Measurements from ENCODE around the gene RAX.

DNA sequence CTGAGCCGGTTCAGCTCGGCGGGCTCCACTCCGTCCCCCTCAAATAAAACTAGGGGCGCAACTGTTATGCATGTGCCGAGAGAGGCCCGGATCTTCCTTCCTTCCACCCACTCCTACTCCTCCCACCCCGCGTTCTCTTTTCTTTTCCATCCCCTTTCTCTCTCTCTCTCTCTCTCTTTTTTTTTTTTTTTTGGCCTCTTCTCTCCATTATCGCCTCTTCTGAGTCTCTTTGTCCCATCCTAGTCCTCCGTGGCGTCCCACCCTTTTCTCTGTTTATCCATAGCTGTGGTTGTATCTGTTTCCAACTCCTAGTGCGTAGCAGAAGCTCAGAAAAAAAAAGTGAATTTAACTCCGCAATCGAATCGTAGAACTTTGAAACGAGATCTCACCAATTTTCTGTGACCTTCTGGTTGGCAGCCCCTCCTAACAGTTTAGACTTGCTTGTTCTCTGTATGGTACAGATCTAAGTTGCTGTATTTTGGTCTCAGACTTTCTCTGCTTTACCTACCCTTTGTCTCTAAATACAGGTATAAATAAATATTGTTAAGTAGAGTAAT, 3.6 kb downstream of the RAX start:
- no peak for TF ChIP-seq FOXM1 (IDR thresholded peaks at IDR 0.05; ENCODE audit: low read depth, low read length)
- TF ChIP-seq ESRRA (IDR thresholded peaks at IDR 0.05; ENCODE audit: low read length): no peak
- TF ChIP-seq HDAC2 (IDR thresholded peaks at IDR 0.05): no peak
- TF ChIP-seq, protein P1, sequence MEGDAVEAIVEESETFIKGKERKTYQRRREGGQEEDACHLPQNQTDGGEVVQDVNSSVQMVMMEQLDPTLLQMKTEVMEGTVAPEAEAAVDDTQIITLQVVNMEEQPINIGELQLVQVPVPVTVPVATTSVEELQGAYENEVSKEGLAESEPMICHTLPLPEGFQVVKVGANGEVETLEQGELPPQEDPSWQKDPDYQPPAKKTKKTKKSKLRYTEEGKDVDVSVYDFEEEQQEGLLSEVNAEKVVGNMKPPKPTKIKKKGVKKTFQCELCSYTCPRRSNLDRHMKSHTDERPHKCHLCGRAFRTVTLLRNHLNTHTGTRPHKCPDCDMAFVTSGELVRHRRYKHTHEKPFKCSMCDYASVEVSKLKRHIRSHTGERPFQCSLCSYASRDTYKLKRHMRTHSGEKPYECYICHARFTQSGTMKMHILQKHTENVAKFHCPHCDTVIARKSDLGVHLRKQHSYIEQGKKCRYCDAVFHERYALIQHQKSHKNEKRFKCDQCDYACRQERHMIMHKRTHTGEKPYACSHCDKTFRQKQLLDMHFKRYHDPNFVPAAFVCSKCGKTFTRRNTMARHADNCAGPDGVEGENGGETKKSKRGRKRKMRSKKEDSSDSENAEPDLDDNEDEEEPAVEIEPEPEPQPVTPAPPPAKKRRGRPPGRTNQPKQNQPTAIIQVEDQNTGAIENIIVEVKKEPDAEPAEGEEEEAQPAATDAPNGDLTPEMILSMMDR (IDR thresholded peaks at IDR 0.05 in 2 of 3, conservative IDR thresholded peaks at IDR 0.05 in 1 of 3; ENCODE audit: control insufficient read depth in 2 of 3, extremely low read depth in 1 of 3, insufficient read depth in 1 of 3, low read depth in 3 of 3, low read length in 3 of 3): no peak
- TF ChIP-seq, protein P2, sequence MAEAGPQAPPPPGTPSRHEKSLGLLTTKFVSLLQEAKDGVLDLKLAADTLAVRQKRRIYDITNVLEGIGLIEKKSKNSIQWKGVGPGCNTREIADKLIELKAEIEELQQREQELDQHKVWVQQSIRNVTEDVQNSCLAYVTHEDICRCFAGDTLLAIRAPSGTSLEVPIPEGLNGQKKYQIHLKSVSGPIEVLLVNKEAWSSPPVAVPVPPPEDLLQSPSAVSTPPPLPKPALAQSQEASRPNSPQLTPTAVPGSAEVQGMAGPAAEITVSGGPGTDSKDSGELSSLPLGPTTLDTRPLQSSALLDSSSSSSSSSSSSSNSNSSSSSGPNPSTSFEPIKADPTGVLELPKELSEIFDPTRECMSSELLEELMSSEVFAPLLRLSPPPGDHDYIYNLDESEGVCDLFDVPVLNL (IDR thresholded peaks at IDR 0.05; ENCODE audit: low read depth, low read length): no peak
- no peak for TF ChIP-seq SRF (IDR thresholded peaks at IDR 0.05; ENCODE audit: low read depth in 2 of 2, low read length in 2 of 2)
